Epithelial cell of esophagus (primary cell): ENCODE results near the gene C1orf50.
A peak's percentile ranks its signal among the peaks of the same experiment; 100 is the strongest.
"Not testable (repeated sequence)": the region's sequence is repeated elsewhere in the genome, so short reads cannot be mapped to it uniquely, and the experiment has no call there.

Experiments used
- DNase-seq: peaks from one replicate; pipeline ENCODE4 v3.0.0; 2010; ENCODE audit warnings: low read depth
- H3K4me3 ChIP-seq: 2 replicates; pipeline ENCODE4 v1.5.1; 2011; ENCODE audit warnings: mild to moderate bottlenecking, low read length, control low read depth
- TF ChIP-seq, protein P1 (sequence below): IDR thresholded peaks from 2 replicates; pipeline ENCODE4 v1.5.1; 2011; ENCODE audit warnings: low read depth, mild to moderate bottlenecking, low read length, control low read depth, inconsistent platforms; ENCODE audit not compliant: insufficient read depth; ENCODE audit errors: missing control alignments

The C1orf50 gene

DNA sequence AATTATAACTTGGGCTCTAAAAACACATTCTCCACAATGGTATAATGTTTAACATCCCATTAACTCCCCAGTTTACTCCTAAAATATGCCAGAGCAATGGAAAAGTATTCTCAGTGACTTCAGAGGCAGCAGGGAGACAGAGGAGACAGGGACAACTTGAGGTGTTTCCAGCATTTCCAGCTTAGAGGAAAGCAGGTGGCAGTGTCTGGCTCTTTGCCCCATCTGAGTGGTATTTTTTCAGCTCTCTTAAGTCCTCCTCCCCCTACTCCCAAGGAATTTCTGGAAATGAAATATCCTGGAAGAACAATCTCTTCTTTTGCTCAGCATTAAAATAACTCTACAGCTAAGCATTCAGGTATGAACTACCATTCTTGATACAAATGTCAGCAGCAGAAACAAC is 39.1 kb downstream of the C1orf50 start:
- no peak overlapping the region for H3K4me3 ChIP-seq
- TF ChIP-seq, protein P1, sequence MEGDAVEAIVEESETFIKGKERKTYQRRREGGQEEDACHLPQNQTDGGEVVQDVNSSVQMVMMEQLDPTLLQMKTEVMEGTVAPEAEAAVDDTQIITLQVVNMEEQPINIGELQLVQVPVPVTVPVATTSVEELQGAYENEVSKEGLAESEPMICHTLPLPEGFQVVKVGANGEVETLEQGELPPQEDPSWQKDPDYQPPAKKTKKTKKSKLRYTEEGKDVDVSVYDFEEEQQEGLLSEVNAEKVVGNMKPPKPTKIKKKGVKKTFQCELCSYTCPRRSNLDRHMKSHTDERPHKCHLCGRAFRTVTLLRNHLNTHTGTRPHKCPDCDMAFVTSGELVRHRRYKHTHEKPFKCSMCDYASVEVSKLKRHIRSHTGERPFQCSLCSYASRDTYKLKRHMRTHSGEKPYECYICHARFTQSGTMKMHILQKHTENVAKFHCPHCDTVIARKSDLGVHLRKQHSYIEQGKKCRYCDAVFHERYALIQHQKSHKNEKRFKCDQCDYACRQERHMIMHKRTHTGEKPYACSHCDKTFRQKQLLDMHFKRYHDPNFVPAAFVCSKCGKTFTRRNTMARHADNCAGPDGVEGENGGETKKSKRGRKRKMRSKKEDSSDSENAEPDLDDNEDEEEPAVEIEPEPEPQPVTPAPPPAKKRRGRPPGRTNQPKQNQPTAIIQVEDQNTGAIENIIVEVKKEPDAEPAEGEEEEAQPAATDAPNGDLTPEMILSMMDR: no peak
- DNase-seq: no peak

DNA sequence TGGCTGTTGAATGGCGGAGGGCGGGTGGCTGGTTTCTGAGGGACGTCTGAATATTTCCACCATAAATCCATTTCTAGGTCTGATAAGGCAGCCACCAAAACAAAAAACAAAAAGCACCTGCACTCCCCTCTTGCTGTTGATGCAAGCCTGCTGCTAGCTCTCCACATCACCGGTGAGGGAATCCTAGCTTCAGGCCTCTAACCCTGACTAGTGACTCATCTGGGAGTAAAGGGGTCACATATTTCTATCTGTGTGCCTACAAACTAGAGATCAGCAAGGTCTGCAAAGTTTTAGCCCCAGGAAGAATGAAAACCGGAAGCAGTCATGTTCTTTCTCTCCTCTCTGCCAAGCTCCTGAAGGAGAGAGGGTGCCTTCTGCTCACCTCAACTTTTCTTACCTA is 39.5 kb downstream of the C1orf50 start:
- DNase-seq: no peak
- TF ChIP-seq, protein P1: no peak
- H3K4me3 ChIP-seq: no peak overlapping the region

DNA sequence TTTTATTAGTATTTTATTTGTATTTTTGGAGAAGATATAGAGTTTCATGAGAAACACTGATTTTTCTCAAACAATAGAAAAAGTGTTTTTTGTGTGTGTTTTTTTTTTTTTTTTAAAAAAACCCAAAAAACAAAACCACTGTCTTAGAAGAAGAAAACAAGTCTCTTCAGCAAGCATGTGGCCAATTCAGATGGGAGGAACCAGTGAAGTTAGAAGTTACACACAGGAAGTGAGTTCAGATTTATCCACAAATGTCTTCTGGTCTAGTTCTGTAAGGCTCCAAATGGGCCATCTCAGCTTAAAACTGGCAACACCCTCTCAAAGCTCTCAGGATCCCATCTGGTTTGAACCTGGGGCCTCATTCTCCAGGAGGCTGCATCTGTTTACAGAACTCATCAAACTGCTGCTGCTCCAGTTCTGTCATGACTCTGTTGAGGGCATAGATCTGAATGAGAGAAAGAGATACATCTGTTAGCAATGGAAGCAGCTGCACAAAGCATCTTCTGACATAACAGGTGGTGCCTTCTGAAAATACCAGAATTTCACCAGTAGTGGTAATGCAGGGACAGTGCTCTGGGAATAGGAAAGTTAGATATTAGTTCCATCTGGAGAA is 40.1 kb downstream of the C1orf50 start:
- TF ChIP-seq, protein P1: no peak
- no peak for DNase-seq
- H3K4me3 ChIP-seq: no peak overlapping the region

DNA sequence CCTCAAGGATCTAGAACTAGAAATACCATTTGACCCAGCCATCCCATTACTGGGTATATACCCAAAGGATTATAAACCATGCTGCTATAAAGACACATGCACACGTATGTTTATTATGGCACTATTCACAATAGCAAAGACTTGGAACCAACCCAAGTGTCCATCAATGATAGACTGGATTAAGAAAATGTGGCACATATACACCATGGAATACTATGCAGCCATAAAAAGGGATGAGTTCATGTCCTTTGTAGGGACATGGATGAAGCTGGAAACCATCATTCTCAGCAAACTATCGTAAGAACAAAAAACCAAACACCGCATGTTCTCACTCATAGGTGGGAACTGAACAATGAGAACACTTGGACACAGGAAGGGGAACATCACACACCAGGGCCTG is 47.8 kb downstream of the C1orf50 start:
- not testable (repeated sequence) for H3K4me3 ChIP-seq, DNase-seq

DNA sequence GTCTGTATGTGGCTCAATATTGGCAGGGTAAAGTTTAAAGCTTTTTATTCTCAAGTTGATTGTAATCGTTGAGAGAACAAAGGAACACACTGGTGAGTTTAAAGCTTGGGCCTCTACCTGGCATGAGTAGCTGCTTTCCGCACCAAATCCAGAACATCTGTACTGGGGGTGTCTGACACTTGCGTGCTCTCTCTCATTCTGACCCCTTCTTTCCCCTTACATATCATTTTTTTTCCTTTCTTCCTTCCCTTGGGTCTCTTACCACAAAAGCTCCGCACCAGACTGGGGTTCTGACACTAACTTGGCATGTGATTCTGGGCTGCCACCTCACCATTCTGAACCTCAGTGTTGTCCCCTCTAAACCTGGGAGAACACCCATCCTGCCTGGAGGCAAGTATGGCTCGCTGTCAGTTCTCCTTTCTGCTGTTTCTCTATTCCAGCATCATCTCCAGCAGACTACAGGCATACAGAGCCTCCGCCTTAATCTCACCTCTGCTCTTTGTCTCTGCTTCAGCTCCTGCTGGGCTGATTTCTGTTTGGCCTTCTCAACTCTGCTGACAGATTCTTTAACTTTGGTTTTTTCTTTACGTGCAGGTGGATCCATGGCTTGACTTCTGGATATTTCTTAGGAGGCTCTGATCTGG is 49.0 kb downstream of the C1orf50 start:
- TF ChIP-seq, protein P1: no peak
- H3K4me3 ChIP-seq: peak overlapping the region; percentile 71
- peak; percentile 5 for DNase-seq

DNA sequence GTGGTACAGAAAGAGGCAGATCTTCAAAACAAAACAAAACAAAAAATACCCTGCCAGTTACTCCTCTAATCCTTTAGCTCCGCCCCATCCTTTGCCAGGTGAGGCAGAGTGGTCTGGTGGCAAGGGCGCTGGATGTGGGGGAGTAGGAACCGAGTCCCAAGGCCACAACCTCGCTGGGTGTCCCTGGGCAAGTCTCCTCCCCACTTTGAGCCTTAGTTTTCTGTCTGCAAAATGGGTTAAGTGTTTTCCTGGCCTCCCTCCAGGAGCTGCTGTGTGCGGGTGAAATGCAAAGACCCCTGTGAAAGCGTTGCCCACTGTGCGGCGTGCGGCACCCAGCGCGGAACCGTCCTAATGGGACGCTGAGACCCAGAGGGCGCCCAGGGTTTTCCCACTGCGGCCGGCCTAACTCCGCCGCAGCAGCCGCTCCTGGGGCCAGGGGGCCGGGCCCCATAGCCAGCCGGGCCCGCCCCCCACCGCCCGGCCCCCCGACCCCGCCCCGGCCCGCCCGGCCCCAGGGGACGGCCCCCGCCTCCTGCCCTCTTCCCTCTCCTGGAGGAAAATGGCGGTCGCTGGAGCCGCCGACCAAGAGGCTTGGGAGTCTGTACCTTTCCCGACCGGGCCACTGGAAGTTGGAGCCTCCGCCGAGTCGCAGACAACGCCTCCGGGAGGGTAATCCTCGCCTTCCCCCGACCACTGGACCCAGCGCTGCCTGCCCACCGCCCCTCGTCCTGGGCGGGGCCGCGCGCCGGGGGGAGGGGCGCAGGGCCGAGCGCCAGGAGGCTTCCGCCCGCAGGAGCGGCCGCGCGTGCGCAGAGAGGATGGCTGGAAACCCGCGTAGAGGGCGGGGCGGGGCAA is 49.8 kb downstream of the C1orf50 start, which contains the start of the genes ERMAP and SVBP:
Gene ERMAP (plus strand): TSS at position 538 of the 855 bp plus-strand sequence. CDS start 13,327 bp downstream, outside the sequence.
Gene SVBP (minus strand): TSS at position 813 of the 855 bp plus-strand sequence. CDS start 853 bp downstream, outside the sequence.
- DNase-seq: peak; percentile 86
- H3K4me3 ChIP-seq: peak within 1 kb of the TSS; percentile 71
- TF ChIP-seq, protein P1: no peak

DNA sequence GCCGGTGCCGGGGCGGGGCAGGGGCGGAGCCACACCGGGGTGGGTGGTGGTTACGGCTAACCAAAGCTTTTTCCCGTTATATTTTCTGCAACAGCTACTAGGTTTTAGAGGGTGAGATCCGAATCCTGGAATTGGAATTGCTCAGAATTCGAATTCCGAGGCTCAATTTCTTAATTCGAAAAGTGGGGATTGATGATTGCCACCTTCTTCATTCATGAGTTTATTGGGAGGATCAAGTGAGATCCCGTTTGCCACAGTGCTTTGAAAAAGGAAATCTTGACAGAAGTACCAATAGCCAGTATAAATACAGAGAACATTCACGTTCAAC is 50.4 kb downstream of the C1orf50 start:
- TF ChIP-seq, protein P1: no peak
- no peak for DNase-seq
- H3K4me3 ChIP-seq: peak overlapping the region; percentile 32
